ENCODE data around the gene C5orf22.

The C5orf22 gene

DNA sequence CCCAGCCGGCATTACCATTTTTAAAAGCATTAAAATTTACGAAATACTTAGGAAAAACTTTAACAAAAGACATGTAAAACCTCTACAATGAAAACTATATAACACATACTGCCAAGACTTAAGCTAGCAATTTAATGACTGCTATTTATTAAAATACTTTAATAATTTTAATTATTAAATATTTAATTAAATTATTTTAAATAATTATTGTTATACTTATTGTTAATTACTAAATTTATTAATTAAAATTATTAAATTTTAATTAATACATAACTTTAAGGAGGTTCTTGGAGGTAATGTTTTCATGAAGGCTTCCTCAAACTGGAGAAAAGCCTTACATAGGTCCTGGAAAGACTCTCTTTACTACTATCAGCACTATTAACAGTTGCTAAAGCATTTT is 47.5 kb downstream of the C5orf22 start:
- no peaks in the 10 kb centered on the region for H3K9me3 ChIP-seq (ENCODE audit: control insufficient read depth, low read length)
- H3K4me2 ChIP-seq (ENCODE audit: low read length), result no peak overlapping the region
- H3K9ac ChIP-seq, result no peak overlapping the region
- H3K36me3 ChIP-seq (ENCODE audit: control insufficient read depth, insufficient read depth, low read length), result no peaks in the 10 kb centered on the region
- H3K4me3 ChIP-seq (ENCODE audit: low read depth, low read length), result no peak overlapping the region
- no peaks in the 10 kb centered on the region for H3K79me2 ChIP-seq
- no peak overlapping the region for H3K27ac ChIP-seq
- TF ChIP-seq, protein P1, sequence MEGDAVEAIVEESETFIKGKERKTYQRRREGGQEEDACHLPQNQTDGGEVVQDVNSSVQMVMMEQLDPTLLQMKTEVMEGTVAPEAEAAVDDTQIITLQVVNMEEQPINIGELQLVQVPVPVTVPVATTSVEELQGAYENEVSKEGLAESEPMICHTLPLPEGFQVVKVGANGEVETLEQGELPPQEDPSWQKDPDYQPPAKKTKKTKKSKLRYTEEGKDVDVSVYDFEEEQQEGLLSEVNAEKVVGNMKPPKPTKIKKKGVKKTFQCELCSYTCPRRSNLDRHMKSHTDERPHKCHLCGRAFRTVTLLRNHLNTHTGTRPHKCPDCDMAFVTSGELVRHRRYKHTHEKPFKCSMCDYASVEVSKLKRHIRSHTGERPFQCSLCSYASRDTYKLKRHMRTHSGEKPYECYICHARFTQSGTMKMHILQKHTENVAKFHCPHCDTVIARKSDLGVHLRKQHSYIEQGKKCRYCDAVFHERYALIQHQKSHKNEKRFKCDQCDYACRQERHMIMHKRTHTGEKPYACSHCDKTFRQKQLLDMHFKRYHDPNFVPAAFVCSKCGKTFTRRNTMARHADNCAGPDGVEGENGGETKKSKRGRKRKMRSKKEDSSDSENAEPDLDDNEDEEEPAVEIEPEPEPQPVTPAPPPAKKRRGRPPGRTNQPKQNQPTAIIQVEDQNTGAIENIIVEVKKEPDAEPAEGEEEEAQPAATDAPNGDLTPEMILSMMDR (IDR thresholded peaks at IDR 0.05), result no peak
- no peaks in the 10 kb centered on the region for H3K4me1 ChIP-seq
- no peak overlapping the region for H2AFZ ChIP-seq
- H3K27me3 ChIP-seq (ENCODE audit: control insufficient read depth, insufficient read depth, low read length), result no peaks in the 10 kb centered on the region

DNA sequence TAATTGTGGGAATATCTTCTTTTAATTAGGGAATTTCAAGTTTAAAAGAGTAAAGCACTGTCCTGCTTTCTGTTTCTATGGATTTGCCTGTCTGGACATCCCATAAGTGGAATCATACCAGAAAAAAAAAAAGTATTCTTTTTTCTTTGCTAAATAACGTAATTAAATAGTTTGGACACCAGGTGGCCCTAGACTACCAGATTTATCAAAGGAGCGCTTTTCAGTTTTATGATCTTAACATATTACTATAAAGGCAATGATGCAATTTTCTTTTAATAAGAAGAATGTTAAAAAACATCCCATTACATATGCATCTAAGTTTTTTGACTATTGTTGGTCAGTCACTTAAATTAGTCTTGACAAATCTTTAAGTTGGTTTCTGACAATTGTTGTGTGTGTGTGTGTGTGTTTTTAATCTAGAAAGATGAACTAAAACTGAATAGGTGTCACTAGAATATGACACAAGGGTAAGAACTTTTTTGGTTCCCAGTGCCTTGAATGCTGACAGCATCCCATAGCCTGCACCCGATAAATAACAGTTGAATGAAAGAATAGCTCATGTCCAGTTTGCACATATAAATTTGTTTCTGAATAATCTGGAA is 49.5 kb downstream of the C5orf22 start:
- no peaks in the 10 kb centered on the region for H3K79me2 ChIP-seq
- no peaks in the 10 kb centered on the region for H3K9me3 ChIP-seq (ENCODE audit: control insufficient read depth, low read length)
- H2AFZ ChIP-seq, result no peak overlapping the region
- H3K27me3 ChIP-seq (ENCODE audit: control insufficient read depth, insufficient read depth, low read length), result no peaks in the 10 kb centered on the region
- no peaks in the 10 kb centered on the region for H3K36me3 ChIP-seq (ENCODE audit: control insufficient read depth, insufficient read depth, low read length)
- no peak overlapping the region for H3K27ac ChIP-seq
- no peaks in the 10 kb centered on the region for H3K4me1 ChIP-seq
- H3K4me3 ChIP-seq (ENCODE audit: low read depth, low read length), result no peak overlapping the region
- no peak overlapping the region for H3K4me2 ChIP-seq (ENCODE audit: low read length)
- H3K9ac ChIP-seq, result no peak overlapping the region
- TF ChIP-seq, protein P1 (IDR thresholded peaks at IDR 0.05), result peak; percentile 46

DNA sequence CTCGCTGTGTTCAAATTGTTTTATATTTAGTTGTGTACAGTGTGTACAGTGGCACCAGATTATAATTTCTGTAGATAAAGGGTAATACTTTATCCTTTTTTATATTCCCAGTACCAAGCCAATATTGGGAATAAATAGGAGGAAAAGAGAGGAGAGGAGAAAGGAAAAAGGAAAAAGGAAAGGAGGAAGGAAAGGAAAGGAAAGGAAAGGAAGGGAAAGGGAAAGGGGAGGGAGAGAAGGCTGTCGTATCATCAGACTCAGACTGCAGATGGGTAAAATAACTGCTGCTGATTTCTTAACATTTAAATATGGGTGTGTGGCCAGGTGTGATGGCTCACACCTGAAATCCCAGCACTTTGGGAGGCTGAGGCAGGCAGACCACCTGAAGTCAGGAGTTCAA is 51.0 kb downstream of the C5orf22 start:
- H3K27ac ChIP-seq, result no peak overlapping the region
- H3K4me2 ChIP-seq (ENCODE audit: low read length), result no peak overlapping the region
- H3K79me2 ChIP-seq, result no peaks in the 10 kb centered on the region
- H3K4me1 ChIP-seq, result no peaks in the 10 kb centered on the region
- no peak overlapping the region for H2AFZ ChIP-seq
- TF ChIP-seq, protein P1 (IDR thresholded peaks at IDR 0.05), result no peak
- no peaks in the 10 kb centered on the region for H3K36me3 ChIP-seq (ENCODE audit: control insufficient read depth, insufficient read depth, low read length)
- no peak overlapping the region for H3K4me3 ChIP-seq (ENCODE audit: low read depth, low read length)
- no peak overlapping the region for H3K9ac ChIP-seq
- H3K27me3 ChIP-seq (ENCODE audit: control insufficient read depth, insufficient read depth, low read length), result no peaks in the 10 kb centered on the region
- no peaks in the 10 kb centered on the region for H3K9me3 ChIP-seq (ENCODE audit: control insufficient read depth, low read length)

DNA sequence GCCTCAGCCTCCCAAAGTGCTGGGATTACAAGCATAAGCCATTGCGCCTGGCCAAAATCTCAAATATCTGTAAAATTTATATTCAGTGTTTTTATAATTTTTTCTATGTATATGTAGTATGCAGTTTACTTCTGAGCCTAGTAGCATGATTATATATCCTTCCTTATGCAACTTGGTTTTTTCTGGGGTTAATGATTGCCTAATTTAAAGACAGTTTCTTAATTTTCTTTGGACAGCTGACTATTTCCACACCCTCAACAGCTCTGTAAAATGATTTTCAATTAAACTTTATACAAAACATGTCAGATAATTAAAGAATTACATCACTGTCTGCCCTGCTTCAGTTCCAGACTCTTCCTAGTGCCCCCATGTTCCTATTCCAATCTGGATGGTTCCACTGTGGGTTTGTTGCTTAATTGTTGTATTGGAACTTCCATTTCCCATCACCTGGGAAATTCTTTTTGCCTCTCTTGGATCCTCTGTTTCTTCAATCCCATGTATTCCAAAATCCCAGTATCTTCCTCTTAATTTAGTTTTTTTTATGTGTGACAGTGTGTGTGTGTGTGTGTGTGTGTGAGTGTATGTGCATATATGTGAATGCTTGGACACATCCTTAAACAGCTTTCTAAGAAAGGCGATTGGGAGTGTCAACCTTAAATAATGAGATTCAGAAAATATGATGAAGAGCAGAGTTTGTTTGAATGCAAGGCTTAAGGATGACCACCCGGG is 53.2 kb downstream of the C5orf22 start:
- H3K27ac ChIP-seq, result no peak overlapping the region
- no peak overlapping the region for H2AFZ ChIP-seq
- H3K9me3 ChIP-seq (ENCODE audit: control insufficient read depth, low read length), result no peaks in the 10 kb centered on the region
- H3K4me3 ChIP-seq (ENCODE audit: low read depth, low read length), result no peak overlapping the region
- TF ChIP-seq, protein P1 (IDR thresholded peaks at IDR 0.05), result no peak
- H3K79me2 ChIP-seq, result no peaks in the 10 kb centered on the region
- H3K9ac ChIP-seq, result no peak overlapping the region
- no peaks in the 10 kb centered on the region for H3K36me3 ChIP-seq (ENCODE audit: control insufficient read depth, insufficient read depth, low read length)
- H3K4me2 ChIP-seq (ENCODE audit: low read length), result no peak overlapping the region
- no peaks in the 10 kb centered on the region for H3K27me3 ChIP-seq (ENCODE audit: control insufficient read depth, insufficient read depth, low read length)
- no peaks in the 10 kb centered on the region for H3K4me1 ChIP-seq

DNA sequence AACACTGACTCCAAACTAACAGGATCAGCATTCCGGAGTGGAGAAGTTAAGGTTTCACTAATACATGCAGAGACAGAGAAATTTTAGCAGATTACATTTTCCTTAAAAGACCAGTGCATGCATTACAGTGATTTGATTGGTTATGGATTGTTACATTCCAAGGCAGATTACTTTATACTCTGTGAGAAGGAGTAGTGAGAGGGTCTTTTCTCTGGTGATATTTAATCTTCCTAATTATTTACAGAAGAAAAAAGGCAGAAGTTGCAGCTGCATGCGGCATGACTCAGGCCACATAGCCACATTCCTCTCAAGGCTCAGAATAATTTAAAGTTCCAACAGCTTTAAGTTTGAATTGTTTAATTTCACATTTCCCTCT is 53.8 kb downstream of the C5orf22 start:
- no peaks in the 10 kb centered on the region for H3K4me1 ChIP-seq
- no peak overlapping the region for H3K27ac ChIP-seq
- no peaks in the 10 kb centered on the region for H3K9me3 ChIP-seq (ENCODE audit: control insufficient read depth, low read length)
- H3K36me3 ChIP-seq (ENCODE audit: control insufficient read depth, insufficient read depth, low read length), result no peaks in the 10 kb centered on the region
- no peak overlapping the region for H3K4me2 ChIP-seq (ENCODE audit: low read length)
- no peaks in the 10 kb centered on the region for H3K27me3 ChIP-seq (ENCODE audit: control insufficient read depth, insufficient read depth, low read length)
- TF ChIP-seq, protein P1 (IDR thresholded peaks at IDR 0.05), result no peak
- H2AFZ ChIP-seq, result no peak overlapping the region
- H3K79me2 ChIP-seq, result no peaks in the 10 kb centered on the region
- H3K4me3 ChIP-seq (ENCODE audit: low read depth, low read length), result no peak overlapping the region
- H3K9ac ChIP-seq, result no peak overlapping the region
